Stimulated activated naive CD8-positive, alpha-beta T cell treated with anti-CD3 and anti-CD28 coated beads, Interleukin-15, Interleukin-2, amounts not matched to agents 100 U/mL and 50 U/mL, for 24 hours (primary cell): Measurements from ENCODE around the gene CRYBG1.

Experiments used
- ATAC-seq: fragments of 150-1000 bp; cut with Tn5 transposase; one replicate; pipeline ENCODE4 v1.10.0; 2021
- DNase-seq: peaks from one replicate; pipeline ENCODE4 v3.0.0; 2021

CRYBG1 gene

DNA sequence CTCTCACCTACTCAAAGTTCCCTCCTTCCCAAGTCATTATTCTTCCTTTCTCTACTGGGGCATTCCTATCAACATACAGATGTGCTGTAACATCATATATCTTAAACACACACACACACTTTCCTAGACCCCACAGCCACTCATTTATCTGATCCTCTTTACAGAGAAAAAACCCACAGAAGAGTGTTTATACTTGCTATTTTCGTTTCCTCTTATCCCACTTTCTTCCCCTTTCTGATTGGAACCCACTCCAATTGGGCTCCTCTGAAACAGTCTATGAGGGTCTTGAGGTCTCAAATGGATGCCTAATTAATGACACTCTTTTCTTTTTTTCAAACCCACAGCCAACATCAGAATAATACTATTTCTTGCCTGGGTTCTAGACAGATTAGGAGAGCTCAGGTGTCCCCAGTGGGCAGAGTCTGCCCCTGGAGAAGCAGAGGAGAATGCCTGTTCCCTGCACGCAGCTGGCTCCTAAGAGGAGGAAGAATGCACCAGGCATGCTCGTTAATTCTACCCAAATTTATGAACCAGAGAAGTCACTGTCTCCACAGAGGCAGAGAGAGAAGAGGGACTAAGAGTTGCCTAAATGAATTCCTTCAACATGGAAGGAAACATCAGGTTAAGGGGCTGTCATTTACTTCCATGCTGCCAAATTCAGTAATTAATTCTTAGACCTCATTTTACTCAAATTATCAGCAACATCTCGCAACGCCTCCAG lies 65.9 kb downstream of the CRYBG1 start:
- ATAC-seq (no peak), DNase-seq (no peak)

DNA sequence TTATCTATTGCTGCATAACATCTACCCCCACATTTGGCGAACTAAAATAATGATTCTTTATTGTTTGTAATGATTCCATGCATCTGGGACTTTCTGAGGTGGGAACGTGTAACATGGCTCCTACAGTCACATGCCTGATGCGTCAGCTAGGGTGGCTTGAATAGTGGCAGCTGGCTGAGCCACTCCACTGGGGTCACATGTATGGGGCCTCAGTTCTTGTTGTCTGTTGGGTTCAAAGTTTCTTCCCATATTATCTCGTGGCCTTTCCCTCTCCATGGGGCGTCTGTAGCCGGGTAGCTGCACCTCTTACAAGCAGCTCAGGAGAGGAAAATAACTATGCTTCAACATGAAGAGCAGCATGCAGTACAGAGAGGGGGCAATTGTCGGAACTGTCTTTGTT lies 69.9 kb downstream of the CRYBG1 start:
- ATAC-seq (no peak), DNase-seq (no peak)

DNA sequence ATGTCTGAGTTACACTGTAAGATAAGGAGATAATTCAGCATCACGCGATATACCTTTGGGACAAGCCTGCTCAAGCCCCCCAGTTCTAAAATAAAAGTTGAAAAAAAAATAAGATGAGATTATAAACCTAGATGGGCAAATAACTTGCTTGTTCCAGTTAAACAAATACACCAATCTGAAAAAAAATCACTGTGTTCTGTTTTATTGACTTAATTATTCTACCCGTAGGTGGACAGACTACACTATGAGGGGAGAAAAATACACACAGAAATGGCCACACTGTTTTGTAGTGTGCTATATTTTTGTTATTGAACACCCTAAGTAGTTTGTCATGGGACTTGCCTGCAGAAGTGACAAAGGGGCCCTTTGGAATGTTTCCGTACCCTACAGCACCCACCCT lies 70.9 kb downstream of the CRYBG1 start:
- no peak for DNase-seq
- ATAC-seq, result no peak

DNA sequence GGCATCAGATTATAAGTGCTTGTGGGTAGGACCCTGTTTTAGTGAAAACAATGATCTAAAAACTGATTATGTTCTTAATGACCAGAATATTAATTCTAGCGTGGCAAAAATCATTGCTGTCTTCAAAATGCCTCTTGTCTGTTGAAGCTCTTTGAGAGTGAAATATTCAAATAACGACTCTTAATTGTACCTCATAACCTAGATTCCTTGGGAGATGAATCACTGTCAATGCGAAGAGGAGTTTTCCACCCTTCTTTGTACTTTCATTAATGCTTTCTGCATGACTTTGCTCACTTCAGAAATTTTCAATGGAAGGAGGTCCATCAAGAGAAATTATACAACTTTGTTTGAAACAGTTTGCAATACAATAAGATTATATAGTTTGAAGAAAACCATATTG lies 71.5 kb downstream of the CRYBG1 start:
- DNase-seq (no peak), ATAC-seq (no peak)

DNA sequence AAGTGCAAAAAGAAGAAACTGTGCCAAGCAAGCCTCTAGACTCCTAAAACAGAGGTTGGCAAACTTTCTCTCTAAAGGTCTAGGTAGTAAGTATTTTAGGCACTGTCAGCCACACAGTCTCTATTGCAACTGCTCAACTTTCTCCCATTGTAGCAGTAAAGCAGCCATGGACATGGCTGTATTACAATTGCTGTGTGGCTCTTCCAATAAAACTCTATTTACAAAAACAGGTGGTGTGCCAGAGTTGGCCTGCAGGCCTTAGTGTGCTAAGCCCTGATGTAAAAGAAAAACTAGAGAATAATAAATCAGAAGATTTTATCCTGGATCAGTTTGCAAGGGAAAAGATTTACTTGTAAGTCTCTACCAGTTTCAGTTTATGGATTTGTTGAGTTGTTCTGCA lies 74.0 kb downstream of the CRYBG1 start:
- ATAC-seq, result no peak
- no peak for DNase-seq

DNA sequence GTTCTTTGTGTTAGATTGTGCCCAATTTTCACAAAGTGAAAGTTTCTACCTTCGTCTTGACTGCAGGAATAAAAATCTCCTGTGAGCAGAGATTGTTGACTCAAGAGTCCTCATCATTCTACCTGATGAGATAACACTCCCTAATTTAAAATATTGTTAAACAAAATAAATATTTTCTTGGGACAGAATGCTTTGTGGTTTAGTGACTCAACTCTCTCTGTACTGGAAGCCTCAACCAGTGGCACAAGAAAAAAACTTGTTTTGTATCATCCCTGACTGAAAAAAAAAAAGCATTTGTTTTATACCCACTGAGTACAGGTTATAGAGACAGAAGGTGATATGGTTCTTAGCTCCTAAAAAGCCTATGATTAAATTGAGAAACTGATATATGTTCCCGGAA lies 78.9 kb downstream of the CRYBG1 start:
- DNase-seq (no peak), ATAC-seq (no peak)

DNA sequence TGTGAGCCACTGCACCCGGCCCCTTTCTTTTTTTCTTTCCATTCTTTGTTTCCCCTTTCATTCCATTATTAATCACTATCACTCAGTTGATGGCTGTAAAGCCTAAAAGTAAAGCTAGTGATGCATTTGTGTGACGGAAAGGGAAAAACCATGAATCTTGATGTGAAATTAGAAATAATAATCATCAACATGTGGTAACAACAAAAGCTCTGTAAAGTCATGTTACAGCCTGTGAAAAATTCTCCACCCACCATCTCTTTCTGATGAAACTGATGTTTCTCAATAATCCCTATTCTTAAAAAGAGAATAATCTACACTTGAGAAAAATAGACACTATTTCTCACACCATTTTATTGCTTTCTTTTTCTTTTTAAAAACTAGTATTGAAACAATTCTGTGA lies 80.0 kb downstream of the CRYBG1 start:
- ATAC-seq, result no peak
- no peak for DNase-seq

DNA sequence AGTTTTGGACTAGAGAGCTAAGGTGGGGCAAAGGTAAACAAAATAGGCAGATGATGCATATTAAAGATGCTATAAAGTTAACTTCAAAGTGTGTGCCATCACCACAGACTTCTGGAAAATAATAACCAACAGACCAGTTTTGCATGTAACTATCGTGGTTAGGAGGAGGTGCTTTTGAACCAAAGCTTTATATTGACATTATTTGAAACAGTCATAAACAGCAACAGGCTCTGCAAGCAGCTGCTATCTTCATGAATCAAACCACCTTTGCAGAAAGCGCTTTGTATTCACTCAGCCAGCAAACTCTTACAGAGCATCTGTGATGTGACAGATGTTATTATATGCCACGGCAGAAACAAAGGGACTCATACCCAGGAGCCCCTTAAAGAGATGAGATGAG lies 81.9 kb downstream of the CRYBG1 start:
- DNase-seq (no peak), ATAC-seq (no peak)

DNA sequence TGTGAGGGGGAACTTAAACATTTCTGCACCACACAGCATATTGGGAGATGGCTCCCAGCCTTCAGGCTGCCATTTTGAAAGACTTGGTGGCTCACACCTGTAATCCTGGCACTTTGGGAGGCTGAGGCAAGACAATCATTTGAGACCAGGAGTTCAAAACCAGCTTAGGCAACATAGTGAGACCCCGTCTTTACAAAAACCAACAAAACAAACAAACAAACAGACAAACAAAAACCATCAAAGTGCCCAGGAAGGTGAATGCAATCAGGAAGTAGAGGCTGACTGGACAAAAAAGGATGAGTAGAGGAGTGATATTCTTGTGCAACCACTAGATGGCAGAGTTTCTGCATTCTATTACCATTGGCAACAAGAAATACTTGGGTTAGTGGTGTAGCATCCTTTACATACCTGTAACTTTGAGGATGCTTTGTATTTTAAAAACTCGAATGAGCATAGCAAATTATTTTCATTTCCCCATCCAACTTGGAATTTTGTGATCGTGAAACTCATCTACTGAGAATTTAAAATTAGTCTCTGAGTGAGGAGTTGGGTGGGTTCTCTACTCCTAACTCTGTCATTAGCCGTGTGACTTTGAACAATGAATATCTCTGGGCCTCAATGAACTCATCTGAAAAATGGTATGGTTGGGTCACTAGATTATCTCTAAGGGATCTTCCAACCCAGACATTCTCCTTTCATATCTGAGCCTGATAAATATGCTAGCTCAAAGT lies 84.4 kb downstream of the CRYBG1 start:
- DNase-seq (no peak), ATAC-seq (peak; percentile 71)

DNA sequence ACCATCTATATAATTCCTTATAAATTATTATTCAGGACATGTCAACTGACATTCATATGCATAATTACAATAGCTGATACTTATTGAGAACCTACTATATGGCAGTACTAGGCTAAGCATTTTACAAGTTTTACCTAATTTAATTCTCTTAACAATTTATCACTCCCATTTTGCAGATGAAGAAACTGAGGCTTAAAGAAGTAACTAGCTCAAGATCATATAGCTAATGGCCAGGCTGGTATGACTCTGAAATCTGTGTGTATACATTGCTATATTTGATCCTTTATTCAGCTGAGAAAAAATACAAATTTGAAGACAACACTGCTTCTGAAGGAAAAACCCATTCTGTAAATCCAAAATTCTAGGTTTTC lies 85.0 kb downstream of the CRYBG1 start:
- ATAC-seq (no peak), DNase-seq (no peak)

DNA sequence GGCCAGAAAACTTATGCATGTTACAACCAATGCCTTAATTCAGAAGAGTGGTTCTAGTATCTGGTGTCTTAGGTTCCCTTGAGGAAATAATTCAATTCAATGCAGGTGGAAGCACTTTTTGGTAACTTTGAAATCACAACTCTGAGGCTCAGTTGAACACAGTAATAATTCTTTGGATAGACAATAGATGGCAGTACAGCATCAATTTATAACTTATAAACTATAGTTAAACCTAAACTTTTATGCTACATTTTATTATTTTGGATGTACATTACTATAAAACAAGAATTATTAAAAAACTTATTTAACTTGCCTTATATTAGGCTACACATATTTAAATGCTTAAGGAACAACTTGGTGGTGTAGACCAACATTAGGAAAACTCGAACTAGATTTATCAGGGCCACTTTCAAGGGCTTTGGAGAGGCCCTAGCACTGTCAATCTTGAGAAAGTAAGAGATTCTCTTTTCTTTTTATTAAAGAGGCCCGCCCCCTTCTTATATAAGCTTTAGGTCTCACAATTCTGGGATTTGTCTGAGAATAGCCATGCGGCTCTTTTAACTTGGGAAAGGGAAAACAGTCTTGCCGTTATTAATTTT lies 85.9 kb downstream of the CRYBG1 start:
- peak; percentile 26 for ATAC-seq

DNA sequence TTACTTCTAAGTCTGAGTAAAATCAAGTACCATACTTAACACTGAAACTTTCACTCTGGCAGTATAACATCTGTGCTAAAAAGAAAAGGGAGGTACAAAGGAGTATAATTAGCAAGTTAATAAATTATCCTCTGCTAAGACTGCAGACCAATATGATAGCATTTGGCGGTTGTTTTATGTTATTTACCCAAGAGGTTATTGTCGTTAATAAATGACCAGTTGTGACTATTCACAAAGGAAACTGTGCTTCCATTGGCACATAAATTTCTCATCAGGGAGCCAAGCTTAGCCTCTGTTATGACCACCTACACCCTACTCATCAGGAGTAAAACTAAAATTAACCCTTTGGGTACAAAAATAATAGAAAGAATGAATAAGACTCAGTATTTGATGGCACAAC lies 86.5 kb downstream of the CRYBG1 start:
- DNase-seq (no peak), ATAC-seq (no peak)

More for the DNA sequence above, 85.9 kb downstream of the CRYBG1 start:
- no peak for DNase-seq

DNA sequence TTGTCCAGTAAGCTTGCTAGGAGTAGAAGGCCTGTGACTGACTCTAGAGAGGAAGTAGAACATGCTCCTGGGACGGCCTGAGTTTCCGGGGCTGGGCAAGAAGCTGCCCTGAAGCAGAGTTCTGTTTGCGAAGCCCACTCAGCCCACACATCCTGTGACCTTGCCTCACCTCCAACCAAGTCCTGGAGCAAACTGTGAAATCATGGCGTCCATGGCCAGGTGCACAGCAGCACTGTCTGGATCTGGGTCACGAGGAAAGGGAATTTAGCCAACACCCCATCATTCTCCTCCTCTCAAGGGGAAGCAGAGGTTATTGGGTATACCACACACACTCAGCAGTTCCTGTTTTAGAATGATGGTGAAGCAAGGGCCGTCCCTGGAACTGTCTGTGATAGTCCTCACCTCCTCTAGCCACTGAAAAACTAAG lies 87.5 kb downstream of the CRYBG1 start:
- DNase-seq (peak; percentile 34), ATAC-seq (peak; percentile 55)

DNA sequence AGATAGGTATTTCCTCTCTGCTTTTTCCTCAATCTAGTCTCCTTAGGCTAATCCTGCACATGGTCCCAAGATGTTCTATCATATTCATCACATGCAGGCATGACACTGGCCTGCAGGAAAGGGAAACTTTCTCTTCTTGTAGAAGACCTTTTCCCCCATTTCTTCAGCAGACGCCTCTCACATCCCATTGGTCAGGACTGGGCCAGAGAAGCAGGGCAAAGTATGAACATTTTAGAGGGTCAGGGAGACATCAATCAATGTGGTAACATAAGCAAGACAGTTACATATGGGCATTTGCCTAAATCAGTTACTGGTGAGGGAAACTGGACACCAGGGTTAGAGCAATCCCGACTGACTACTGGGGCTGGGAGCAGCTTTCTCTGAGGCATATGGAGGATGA lies 90.1 kb downstream of the CRYBG1 start:
- DNase-seq (no peak), ATAC-seq (no peak)

DNA sequence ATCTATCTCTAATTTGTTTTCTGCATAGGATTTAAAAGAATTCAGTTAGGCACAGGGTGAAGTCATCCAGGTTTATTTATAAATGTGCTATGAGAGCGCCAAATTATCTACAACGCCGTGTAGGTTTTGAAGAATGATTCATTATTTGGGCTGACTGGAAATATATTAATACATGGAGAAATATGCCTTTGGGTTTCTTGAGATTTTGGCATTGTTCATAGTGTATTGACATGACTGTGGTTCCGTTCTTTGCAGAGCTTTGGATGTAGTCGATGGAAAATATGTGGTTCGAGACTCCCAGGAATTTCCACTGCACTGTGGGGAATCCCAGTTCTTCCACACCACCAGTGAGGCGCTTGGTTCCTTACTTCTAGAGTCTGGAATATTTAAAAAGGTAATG lies 90.9 kb downstream of the CRYBG1 start:
- DNase-seq, result no peak

DNA sequence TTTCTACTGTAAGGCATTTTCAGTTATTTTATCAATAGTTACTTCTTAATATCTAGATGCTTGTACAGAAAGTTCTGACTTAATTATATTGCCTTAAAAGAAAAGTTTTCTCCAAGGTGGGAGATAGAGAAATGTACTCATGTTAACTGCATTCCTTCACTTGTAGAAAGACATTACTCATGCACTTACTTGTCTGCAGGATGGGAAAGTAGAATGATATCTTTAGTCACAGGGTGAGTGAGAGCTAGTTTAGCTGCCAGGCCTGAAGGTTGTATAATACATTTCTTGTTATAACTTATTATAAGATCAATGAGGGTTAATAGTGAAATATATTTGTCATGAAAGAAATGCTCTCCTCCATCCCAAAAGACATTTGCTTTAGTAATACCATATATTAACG lies 92.1 kb downstream of the CRYBG1 start:
- ATAC-seq (no peak), DNase-seq (no peak)

More for the DNA sequence above, 90.9 kb downstream of the CRYBG1 start:
- ATAC-seq, result no peak

DNA sequence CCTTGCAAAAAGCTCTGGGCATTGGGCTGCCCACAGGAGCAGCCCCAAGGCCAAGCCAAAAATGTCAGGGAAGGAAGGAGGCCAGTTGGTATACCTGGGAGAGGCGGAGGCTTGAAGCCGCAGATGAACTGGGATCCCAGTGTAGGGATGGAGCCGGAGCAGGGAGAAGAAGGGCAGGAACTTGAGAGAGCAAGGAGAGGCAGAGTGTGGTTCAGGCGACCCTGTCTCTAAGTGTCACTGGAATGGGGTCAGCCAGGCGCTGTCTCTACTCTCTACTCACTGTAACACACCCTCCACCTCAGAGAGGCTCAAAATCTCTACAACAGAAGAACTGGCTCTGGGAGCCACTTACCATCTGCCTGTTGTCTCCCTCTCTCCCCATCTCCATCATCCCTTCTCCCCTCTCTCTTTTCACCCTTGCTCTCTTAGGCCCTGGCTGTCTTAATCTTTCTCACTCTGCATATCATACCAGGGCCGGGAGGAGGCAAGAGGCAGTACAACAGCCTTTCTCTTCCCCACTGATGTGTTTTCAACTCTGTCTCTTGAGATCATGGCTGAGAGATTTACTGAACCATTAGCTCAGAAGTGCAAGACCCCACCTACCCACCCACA lies 93.3 kb downstream of the CRYBG1 start:
- ATAC-seq, result no peak

DNA sequence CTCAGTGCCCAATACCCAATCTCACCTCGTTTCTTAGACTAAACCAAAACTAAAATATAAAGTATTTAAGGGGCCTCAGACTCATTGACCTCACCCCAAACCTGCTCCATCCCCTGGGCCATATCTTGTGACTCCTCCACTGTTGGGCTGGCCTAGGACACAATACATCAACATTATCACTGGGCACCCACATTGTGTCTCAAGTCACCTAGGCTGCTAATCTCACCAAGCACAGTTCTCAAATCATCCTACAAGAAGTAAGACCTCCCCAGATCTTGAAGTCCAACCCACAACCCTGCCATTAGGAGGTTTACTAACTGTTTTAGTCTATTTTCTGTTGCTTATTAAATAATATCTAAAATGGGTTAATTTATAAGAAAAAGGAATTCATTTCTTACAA lies 96.2 kb downstream of the CRYBG1 start:
- ATAC-seq, result no peak

More for the DNA sequence above, 93.3 kb downstream of the CRYBG1 start:
- DNase-seq, result no peak

DNA sequence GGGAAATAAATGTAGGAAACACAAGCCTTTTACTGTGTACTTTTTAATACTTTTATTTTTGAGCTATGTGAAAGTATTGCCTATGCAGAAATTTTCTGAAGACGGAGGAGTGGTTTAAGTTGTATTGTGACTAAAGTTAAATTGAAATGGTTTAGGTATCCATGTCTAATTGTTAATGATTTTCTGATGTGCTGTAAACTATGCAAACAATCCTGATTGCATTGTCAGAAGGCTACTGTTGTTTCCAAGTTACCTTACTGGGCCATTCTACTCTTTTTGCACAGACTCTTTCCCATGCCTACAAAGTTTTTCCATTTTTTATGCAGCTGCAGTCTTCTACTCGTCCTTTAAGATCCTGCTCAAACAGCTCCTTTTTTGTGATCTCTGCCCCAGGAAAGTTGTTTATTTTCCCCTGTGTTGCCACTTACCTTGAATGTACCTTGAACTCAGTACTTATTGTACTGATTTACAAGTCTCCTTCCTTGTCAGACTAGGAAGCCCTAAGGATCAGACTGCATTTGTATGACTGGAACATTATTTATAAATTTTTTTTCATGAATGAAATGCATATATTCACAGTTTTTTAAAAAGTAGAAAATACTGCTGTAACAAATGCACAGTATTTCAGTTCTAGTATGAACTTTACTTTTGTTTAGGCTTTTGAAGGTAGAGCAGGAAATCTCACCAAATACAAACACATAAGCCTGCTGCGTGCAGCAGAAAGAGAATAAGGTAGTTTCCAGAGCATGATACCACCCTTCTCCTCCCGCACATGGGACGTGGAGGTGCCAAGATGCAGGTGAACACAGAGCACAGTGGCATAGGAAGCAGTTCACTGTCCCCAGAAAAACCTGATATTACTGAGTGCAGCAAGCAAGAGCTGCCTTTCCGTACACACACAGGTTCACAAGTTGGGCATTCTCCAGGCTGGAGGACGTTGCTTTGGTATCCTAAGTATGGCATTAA lies 97.8 kb downstream of the CRYBG1 start:
- ATAC-seq, result no peak
- no peak for DNase-seq

More for the DNA sequence above, 96.2 kb downstream of the CRYBG1 start:
- no peak for DNase-seq

DNA sequence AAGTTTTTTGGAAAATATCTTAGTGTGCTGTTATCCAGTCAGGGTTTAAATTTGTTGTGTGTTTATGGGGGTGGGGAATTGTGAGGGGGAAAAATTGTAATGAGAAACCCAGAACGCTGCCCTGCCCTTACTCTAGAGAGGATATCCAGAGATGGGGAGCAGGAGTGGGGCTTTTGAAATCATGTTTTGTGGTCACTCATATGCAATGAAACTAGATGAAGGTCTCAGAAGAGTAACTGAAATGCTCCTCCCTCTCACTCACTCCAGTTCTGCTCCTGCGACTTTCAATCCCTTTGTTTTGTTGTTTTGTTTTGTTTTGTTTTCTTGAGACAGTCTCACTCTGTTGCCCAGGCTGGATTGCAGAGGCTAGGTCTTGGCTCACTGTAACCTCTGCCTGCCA lies 100.0 kb downstream of the CRYBG1 start:
- DNase-seq (no peak), ATAC-seq (no peak)

DNA sequence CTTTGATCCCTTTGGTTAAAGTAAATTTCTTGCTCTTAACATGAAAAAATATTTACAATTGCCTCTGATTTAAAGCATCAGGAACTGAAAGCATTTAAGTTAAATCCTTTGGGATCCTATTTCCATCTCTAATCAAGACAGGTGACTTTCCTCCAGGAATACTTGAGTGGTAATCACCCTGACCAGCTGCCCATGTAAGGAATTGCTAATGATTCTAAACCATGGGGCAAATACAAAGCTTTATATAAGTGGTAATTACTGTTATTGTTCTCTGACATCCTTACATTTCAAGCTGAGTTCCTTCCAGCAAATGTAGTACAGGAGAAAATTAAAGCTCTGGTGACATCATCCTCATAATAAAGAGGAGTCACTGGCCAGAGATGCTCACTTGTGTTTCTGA lies 100.6 kb downstream of the CRYBG1 start:
- DNase-seq, result no peak
- no peak for ATAC-seq
